GM03348 (cell line): Measurements from ENCODE around the gene MGME1.

Source experiments
- DNase-seq: peaks from one replicate; pipeline ENCODE4 v3.0.0; 2012; ENCODE audit warnings: low spot score

MGME1 gene

DNA sequence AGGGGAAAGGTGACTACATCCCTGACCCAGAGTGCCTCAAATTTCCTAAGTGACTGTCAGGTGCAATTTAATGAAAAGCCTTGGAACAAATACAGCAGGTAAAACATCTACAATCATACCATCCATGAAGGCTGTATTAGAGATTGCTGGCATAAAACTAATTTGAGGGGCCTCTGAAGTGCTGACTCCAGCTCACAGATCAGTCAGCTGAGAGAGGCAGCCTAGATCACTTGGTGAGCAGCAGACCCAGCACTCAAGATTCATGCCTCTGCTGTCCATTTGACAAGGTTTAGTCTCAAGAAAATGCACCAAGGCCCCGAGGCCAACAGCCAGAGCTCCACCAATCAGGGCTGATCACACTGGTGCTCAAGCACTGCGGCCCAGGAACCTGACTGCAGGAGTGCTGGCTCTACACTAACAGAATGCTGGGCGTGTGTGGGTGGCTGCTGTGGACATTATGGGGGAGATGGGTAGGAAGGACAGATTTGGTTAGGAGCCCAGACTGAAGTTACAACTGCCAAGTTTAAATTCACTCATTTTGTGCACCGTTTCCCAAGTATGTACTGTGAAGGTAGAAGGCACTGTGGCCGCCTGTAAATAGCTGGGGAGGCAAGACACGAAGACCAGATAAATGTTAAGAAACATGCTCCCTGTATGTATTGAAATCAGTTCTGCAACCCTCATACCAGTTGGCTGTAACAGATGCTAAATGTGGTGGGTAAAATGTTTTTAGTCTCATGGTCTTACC lies 28.4 kb upstream of the MGME1 start:
- no peak for DNase-seq

DNA sequence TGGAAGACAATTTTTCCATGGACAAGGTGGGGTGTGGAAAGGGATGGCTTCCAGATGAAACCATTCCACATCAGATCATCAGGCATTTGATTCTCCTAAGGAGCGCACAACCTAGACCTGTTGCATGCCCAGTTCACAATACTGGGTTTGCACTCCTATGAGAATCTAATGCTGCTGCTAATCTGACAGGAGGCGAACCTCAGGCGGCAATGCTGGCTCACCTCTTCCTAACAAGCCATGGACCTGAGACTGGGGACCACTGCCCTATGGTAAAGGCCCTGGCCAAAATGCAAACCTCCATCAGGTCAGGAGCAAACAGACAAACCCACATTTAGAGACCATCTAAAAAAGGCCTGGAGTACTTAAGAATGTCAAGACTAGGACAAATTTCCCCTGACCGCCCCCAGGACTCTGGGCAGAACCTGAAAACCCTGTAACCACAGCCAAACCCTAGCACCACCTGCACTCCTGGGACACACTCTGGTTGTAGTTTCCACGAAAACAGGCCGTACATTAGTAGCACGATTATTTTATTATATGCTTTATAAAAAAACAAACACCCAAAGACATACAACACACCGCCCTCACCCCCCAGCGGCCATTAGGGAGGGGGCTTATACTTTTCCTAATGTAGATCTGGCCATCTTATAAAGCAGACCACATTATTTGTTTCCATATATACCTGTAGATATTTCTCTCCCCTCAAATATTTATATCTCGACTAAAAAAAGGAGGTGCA lies 27.6 kb upstream of the MGME1 start:
- no peak for DNase-seq

DNA sequence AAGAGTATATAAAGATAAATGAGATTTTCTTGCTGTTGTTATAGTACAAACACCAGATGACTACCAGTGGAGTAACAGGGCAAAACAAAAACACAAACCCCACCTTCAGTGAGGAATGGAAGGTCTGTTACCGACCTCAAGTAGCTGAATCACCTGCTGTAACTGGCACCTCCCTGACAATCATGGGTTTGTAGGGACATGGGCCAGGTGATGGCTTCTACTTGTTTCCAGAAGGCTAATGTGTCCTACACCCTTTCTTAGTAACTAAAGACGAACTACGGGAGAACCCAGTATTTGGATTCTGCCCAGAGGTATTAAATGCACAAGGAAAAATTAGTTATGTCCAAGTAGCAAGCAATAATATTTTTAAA lies 27.0 kb upstream of the MGME1 start:
- no peak for DNase-seq

DNA sequence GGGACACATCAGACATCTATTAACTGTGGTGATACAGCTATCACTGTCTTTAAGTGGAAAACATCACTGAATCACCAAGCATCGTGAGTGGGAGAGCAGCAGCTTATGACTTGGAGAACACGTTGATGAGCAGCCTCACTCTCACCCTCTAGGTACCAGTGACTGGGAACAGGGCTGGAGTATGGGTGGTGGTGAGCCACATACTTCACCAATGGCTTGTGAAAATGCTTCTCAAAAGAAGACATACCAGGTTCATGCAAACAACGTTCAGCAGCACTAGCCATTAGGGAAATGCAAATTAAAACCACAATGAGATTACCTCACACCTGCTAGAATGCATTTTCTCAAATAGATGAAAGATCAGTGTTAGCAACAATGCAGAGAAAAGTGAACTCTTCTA lies 25.5 kb upstream of the MGME1 start:
- no peak for DNase-seq

DNA sequence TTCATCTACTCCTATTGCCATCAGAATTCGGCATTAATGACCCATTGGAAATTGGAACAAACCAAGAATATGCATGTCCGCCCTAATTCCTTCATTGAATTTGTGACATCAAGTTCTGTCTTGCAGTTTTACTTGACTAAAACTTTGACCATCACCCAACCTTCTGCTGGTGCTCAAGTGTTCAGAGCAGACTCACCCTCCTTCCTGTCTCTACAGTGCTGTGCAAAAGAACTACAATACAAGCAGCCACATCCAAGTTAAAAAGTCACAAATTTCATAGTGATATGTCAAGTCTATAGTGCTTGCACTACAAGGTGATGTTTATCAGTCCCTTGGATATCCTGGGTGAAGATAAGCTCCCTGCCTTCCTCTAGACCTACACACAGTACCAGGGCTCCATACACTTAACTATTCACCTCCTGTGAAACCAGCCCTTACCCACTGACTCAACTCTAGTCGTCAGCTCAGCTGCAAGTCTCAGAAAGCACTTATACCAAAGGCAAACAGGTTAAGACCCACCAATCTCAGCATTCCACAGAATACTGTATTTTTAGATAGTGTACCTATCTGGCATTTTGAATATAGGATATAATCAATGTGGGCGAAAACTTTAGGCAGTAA lies 23.9 kb upstream of the MGME1 start:
- DNase-seq: no peak

DNA sequence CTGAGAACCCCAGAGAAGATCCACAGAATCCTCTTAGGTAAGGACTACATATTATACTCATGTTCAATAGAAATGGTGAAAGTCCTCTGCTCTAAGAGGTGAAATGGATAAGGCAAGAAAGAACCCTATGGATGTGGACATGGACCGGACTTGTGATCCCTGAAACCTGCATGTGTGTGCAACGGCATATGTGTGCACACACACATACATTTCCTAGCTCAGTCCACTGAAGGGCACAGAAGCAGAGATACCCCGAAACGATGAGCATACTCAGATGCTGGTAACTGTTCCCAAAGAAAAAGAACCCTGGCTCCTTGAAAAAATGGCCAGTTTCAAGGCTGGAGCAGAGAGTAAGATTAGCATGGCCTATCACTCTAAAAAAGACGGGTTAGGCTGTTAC lies 22.8 kb upstream of the MGME1 start:
- DNase-seq: no peak

DNA sequence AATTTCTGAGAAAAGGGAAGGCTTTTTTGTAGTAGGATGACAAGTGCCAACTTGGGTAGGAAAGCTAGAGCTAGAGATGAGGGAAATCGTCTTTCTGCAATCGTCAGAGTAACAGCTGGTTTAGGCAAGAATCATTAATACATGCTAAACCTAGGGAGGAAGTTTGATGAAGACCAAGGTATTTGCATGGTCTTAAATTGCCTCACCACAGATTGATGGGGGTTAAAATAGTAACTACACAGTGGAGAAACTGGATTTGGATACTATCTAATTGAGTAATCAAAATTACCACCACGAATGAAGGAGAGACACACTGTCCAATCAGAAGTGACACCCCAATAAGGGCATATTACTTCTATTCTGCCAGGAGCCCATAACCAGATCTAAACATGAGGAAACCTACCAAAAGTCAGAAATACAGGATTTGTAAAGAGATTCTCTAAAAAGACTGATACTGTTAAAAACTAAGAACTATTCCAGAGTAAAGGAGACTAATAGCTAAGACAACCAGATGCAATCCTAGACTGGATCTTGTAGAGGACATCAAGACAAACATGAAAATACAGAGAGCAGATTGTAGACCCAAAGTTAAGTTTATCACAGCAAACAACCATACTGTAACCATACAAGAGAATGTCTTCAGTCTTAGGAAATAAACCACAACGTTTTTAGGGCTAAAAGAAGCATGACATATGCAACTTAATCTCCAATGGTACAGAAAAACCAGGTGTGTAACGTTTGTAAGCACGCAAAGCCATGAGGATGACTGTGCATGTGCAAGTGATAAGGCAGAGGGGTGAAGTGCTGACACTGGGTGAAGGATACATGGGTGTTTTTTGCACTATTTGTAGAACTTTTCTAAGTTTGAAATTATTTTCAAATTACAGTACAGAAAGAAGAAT lies 22.0 kb upstream of the MGME1 start:
- DNase-seq: no peak

DNA sequence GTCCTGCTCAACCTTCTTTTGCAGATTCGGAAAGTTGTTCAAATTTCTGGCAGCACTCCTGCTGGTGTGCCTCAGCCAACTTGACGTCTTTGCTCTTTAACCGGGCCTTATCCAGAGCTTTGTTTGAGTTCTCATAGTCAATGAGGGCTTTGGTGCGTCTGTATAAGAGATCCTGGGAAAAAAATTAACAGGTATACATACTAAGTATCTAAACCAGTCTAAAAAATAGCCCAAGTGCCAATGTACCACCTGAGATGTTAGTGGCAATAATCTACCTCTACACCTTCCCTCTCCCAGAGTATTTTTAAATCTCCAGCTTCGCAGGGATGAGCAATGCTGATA lies 21.4 kb upstream of the MGME1 start:
- no peak for DNase-seq

DNA sequence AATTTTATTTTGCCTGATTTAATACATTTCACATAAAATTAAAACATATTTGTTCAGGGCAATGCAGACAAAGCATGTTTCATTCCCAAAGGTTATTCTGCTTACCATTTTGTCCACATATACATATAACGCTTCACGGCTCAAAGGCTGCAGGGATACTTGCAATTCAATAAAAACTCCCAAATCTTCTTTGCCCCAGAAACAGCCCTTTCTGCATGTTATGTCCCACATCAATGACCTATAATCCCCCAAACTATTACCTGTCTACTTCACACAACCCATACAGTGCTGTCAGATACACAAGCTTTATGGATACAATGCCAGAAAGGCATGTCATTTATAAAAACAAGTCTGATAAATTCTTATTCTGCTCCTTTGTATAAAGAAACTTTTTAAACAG lies 20.4 kb upstream of the MGME1 start:
- DNase-seq: no peak

DNA sequence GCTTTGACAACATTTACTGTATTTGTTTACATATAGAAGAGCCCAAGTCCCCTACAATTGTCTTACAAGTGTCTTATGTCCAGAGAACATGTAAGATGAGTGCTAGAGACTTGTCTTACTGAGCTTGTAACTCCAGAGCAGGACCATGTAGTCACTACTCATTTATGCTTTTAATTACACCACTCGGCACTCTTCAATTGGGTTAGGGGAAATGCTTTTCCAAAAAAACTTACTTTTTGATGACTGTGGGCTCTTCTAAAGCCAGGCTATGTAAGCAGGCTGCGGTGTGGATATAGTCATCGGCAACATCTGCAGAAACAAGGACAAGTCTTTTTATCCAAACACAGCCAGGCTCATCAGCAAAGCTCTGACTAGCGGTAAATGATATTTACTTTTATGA lies 18.9 kb upstream of the MGME1 start:
- no peak for DNase-seq

DNA sequence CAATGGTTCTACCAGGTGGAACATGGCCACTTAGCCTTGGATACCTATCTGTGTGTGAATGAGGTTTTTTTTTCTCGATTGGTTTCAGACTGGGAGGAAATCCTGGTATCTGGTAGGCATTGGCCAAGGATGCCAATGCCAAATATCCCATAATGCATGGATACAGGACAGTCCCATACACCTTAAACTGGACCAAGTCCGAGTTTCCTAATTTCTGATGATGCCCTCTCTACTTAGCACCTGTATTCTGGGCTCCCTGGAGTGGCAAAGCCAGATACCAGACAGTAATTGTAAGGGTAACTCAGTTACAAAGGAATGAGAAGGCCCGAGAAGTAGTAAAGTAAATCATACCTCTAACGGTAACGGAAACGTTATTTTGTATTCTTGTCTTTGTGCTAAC lies 18.1 kb upstream of the MGME1 start:
- no peak for DNase-seq

DNA sequence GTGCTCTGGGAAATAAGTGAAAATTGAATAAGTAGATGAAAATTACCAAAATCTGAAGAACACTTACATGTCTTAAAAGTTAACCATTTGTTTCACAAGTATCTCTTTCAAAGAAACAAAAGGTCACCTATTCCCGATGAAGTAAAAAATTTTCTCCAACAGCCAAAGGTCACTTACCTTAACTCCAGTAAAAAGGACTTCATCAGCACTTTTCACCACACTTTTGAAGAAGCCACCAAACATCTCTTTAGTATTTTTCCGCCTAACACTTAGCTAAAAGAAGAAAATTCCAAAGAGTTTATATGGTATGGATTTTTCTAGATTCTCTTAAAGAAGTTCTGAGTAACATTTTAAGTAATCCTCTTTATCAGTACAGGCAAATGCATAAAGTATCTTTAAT lies 17.5 kb upstream of the MGME1 start:
- no peak for DNase-seq

DNA sequence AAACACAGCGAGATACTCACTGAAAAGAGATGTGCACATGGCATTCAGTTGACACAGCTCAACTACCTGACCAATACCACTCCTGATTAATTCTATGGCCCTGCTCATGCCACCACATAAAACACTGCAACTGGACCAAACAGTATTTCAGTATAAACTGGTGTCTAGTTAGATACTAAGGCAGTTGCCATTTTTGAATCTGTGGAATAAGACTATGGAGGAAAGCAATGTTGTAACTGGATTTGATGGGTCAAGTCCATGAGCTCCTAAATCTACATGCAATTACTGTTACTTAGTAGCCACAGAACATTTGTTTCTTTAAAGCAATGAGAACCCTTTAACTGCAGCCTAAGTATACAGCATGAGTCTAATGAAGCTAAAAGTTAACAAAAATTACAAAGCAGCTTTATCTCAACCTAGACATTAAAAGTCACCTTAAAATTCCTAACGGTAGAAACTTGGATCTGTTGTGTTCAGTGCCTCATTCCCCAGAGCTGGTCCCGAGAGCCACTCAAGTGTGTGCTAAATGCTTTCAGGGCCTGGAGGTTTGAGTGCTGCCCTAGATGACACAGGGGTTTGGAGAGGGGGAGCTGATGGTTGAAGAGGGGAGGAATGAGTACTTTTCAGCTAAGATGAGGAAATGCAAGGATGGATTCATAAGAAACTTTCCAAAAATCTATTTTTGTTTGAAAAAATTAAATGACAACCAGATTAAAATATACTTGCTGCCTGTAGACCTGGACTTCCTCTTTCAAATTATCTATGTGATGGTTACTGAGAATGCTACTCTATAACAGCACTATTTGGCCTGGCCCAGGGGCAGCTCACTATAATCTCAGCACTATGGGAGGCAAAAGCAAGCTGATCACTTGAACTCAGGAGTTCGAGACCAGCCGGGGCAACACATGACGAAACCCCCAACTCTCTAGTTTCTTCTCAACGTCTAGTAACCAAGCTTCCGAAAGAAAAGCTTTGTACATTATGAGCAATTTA lies 15.8 kb upstream of the MGME1 start:
- DNase-seq: no peak

DNA sequence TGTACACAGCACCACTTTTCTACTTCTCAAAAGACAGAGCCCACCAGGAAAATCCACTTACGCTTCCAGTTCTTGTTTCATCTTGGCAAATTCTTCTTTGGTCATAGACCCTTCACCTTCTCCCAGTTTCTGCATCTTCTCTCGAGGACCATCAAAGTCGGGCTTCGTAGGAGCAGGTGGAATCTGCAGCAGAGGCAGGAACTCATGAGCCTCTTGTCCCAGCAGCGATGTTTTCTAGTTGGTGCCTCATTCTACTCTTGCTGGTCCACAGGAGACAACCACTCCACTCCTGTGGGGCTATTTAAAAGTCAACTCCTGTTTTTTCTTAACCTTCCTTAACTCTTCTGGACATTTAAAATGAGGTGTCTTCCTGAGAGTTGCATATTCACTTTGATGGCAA lies 14.9 kb upstream of the MGME1 start:
- DNase-seq: no peak

DNA sequence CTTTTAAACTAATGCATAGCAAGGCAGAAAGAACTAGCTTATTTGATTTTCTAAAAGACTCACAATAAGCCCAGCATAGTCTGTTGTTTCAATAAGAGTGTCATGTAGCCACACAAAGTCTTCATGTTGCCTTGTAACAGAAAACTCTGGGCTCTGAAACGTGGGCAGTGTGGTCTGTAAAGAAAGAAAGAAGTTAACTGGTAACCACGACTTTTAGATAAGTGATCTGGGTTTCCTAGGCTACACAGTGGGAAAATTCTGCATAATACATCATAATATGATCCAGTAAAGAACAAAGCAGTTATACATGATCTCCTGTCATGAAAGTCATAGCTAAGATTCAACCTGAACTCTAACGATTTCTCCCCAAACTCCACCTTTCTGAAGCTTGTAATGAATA lies 13.5 kb upstream of the MGME1 start:
- DNase-seq: no peak

DNA sequence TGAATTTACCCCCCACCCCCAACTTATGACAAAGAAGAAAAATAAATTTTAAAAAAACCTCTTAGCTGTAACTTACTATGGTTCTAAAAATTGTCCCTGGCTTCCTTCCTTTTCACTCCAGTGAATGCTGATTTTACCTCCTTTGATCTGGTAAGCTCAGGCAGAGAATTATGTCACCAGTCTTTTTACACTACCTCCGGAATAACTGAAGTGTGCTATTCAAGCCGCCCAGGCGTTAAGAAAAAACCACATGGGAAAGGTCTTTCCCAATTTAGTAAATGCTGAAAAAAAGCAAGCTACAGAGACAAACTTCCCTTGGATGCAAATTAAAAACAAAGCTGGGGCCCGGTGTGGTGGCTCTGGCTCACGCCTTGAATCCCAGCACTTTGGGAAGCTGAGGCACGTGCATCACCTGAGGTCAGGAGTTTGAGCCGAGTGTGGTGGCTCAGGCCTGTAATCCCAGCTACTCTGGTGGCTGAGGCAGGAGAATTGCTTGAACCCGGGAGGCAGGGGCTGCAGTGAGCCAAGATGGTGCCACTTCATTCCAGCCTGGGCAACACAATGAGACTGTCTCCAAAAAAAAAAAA lies 12.6 kb upstream of the MGME1 start:
- no peak for DNase-seq

DNA sequence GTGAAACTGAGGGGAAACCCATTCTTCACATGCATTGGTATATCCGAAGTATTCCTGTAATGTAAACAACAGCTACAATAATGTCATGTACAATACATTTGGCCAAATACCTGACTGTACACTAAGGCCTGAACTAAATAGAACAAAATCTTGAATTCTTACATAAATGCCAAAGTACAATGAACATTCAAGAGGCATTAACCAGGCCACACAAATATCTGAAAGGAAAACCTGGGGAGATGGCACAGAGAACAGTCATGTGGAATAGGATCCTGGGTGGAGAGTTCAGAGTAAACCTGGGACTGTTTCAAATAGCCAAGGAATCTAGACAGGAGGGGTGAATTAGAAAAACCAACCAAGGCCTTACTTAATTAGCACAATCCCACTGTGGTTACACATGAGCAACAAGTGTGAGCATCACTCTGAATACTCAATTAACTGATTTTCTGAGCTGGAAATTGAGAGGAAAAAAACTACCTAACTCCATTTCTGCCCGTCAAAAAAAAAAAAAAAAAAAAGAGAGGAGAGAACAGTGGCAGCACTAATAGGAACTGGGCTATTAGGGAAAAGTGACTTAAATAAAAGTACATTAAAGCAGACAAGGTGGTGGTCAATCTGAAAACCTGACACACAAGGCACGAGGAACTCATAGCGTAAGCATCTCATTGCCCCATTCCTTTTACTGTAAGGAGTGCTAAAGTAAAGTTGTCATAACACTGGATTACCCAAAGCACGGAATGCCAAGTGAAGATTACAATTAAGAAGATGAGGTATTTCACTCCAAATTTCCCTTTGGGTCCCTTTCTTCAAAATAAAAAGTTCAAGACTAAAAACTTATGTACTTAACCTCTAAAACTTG lies 11.1 kb upstream of the MGME1 start:
- DNase-seq: no peak

DNA sequence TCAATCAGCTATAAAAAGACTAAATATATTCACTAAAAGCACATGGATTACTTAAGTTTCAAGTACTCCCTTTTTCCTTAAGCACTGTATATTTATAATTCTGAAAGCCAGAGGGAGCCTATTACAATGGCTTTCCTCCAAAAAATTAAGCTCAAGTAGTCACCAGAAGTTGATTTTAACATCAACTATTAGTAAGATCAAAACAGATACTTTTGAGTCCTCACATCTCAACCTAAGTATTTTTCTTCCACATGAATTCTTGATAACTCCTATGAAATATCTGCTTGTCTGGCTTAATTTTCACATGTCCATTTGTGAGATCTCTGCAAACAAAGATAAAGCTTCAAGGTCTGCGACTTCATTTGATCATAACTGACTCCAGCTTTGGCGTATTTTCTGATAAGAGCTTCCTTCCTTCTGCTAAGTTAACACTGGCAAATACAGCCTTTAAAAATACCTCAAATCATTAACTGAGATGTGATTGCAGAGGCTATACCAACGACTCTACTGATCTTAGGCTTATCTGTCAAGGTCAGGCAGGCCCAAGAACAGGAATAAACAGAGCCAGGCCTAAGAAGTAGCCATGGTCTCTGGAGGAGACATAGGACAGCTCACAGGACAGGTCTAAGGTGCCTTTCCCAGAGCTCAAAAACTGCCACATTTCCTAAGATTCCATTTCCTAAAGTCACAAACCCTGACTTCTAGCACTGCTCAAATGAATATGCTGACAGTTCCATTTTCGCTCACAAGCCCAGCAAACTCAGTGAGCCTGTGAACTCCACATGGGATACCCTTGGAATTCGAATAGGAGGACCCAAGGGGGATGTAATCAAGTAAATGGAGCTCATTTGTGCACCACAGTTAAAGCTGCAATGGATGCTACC lies 10.2 kb upstream of the MGME1 start:
- no peak for DNase-seq

DNA sequence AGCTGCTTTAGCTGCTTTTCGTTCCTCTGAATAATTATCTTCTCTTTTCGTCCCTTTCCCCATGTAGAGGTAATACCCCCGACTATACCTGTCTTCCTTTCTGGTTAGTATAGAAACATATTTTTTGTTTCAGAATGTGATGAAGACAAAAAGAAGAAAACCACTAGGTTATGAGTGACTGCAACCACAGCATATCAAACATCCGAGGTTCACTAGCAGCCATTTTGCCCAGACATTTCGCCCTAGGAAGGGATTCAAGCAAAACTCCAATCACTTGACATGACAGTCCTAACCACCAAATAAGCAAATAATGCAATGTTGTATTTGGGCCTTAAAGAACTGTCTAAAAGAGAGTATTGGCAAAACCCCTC lies 9.6 kb upstream of the MGME1 start:
- DNase-seq: no peak
